GM19372 (cell line): Measurements from ENCODE around the gene SLITRK2.

Source experiments
- ATAC-seq: cut with Tn5 transposase; IDR thresholded peaks from one replicate; pipeline ENCODE4 v1.9.1; 2021; ENCODE audit warnings: mild to moderate bottlenecking, low read depth, moderate library complexity; ENCODE audit not compliant: unreplicated experiment

The SLITRK2 gene

DNA sequence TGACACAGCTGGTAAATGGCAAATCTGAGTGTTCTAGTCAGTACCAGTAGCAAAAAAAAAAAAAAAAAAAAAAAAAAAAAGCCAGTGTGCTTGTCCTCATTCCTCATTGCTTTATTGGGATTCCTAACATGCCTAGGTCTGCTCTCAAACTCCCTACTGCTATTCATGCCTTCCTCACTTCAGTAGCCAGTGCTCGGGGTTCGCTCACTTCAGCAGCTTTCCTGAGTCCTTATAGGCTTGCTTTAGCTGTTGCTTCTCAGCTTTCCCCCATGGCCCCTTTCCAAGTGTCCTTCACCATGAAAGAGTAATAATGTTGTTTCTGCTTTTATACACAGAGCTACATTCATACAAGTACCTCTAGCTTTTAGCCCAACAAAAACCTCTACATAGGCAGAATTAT, 30.8 kb downstream of the SLITRK2 start:
- no peak for ATAC-seq

DNA sequence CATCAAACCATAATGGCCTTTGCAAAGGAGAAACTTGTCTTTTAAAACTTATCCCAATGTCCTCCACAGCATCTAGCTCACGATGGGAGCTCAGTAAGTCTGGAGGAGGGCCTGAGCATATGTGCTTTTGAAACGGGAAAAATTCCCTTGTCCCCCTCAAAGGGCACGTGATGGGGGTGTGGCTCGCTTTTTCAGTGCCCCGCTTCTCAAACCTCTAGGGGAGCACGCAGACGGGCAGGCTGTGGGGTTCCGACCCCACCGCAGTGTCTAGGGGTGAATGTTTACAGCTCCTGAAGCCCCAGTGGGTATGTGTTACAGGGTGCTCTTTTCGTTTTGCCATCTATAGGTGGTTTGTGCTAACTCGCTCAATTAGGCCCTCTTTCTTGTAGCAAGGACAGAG, 31.2 kb downstream of the SLITRK2 start:
- ATAC-seq = no peak

- no peak for ATAC-seq
Measured at GRCh38 chrX:145853181-145853580, 35.6 kb downstream of the SLITRK2 start.

- ATAC-seq = no peak
Measured at GRCh38 chrX:145856181-145856580, 38.6 kb downstream of the SLITRK2 start.

- no peak for ATAC-seq
Measured at GRCh38 chrX:145861818-145862217, 44.2 kb downstream of the SLITRK2 start.

GRCh38 chrX:145865082-145865481, 47.5 kb downstream of the SLITRK2 start:
- ATAC-seq = no peak
